Gastroesophageal sphincter (tissue), 4 donors: ENCODE results near the gene NHLRC3. TPM values are rescaled to one million over a fixed set of nuclear protein-coding genes. Genes with fewer than 3 reads are reported as not detected.

ENCODE experiments used
- ATAC-seq: fragments of 150-250 bp; one replicate; pipeline ENCODE4 v1.9.1; 2016; ENCODE audit warnings: mild to moderate bottlenecking, moderate library complexity
- H3K27ac ChIP-seq, 4 donors: fragments of 200-600 bp; sonication (generic) in 3 of 4; 1 replicate in 3 of 4; 2 replicates in 1 of 4; pipeline ENCODE4 v1.5.1; 2016 to 2019
- H3K27me3 ChIP-seq: fragments of 200-600 bp; sonication (generic); one replicate; pipeline ENCODE4 v1.5.1; 2019
- H3K36me3 ChIP-seq, 2 donors: fragments of 200-600 bp; sonication (generic); one replicate each; pipeline ENCODE4 v1.5.1; 2019; ENCODE audit warnings: control low read depth in 1 of 2
- H3K4me1 ChIP-seq, 3 donors: fragments of 200-600 bp; sonication (generic); 1 replicate in 2 of 3; 2 replicates in 1 of 3; pipeline ENCODE4 v1.5.1; 2016 to 2019; ENCODE audit warnings: control low read depth in 2 of 3
- H3K4me3 ChIP-seq, 2 donors: fragments of 200-600 bp; sonication (generic); one replicate each; pipeline ENCODE4 v1.5.1; 2019; ENCODE audit warnings: mild to moderate bottlenecking in 1 of 2, moderate library complexity in 1 of 2
- H3K9me3 ChIP-seq, 3 donors: fragments of 200-600 bp; sonication (generic); one replicate each; pipeline ENCODE4 v1.5.1; 2017 to 2019; ENCODE audit warnings: control low read depth in 2 of 3
- CTCF ChIP-seq, 4 experiments: fragments of 200-600 bp in 2 of 4; fragments of 450-650 bp in 2 of 4; sonication (generic) in 1 of 4; IDR thresholded peaks; one replicate each; pipeline ENCODE4 v1.5.1; 2017 to 2019; ENCODE audit warnings: antibody characterized with exemption in 4 of 4, mild to moderate bottlenecking in 2 of 4, moderate library complexity in 2 of 4
- EP300 ChIP-seq: sonication (generic); formaldehyde crosslinking; IDR thresholded peaks from one replicate; pipeline ENCODE4 v1.6.1; 2017; ENCODE audit warnings: antibody characterized with exemption, mild to moderate bottlenecking
- POLR2A ChIP-seq, 2 donors: fragments of 450-650 bp; IDR thresholded peaks; one replicate each; pipeline ENCODE4 v1.6.1; 2017; ENCODE audit warnings: antibody characterized with exemption in 2 of 2, mild to moderate bottlenecking in 2 of 2, moderate library complexity in 1 of 2
- POLR2AphosphoS5 ChIP-seq: sonication (generic); formaldehyde crosslinking; IDR thresholded peaks from one replicate; pipeline ENCODE4 v1.6.1; 2017; ENCODE audit warnings: antibody characterized with exemption
- WGBS, 2 donors: methylation state at CpG; one replicate each; pipeline ENCODE4 v1.1.5; 2018; ENCODE audit warnings: low coverage in 1 of 2; 5-methylcytosine and 5-hydroxymethylcytosine counted together
- total RNA-seq, 4 donors: library from RNA; depleted of rRNA; stranded (reverse); fragments of >200 nt; gene quantifications; one replicate each; pipeline ENCODE4 v1.1.0, GENCODE V29; 2016

NHLRC3 gene
- total RNA-seq, 4 donors from 2014 or later: 9.9 to 20.1 (median 14.5) TPM

- 65 to 70% methylated on average over 7 of the region's 7 CpGs for WGBS, 2 donors
- ATAC-seq: no peak
- H3K27ac ChIP-seq: no peak overlapping the region
- H3K4me3 ChIP-seq: no peak overlapping the region
- peaks cover 0 to 93% of the 10 kb centered on the region in 2 donors for H3K36me3 ChIP-seq
- H3K9me3 ChIP-seq: no peaks in the 10 kb centered on the region
- H3K27me3 ChIP-seq: no peaks in the 10 kb centered on the region
- TF ChIP-seq POLR2AphosphoS5 (no peak), EP300 (no peak), CTCF (IDR thresholded peaks at IDR 0.05) (no peak), POLR2A (IDR thresholded peaks at IDR 0.05) (no peak)
- H3K4me1 ChIP-seq: no peaks in the 10 kb centered on the region
Observed at GRCh38 chr13:39012608-39013007, 25.6 kb upstream of the NHLRC3 start.

GRCh38 chr13:39013462-39013861, 24.8 kb upstream of the NHLRC3 start:
- Histone ChIP-seq H3K4me1 (no peaks in the 10 kb centered on the region), H3K9me3 (no peaks in the 10 kb centered on the region), H3K4me3 (no peak overlapping the region), H3K36me3 (peaks cover 0 to 96% of the 10 kb centered on the region in 2 donors), H3K27ac (no peak overlapping the region), H3K27me3 (no peaks in the 10 kb centered on the region)
- no peak for ATAC-seq
- 80 to 88% methylated on average over 5 of the region's 5 CpGs for WGBS, 2 donors
- TF ChIP-seq CTCF (IDR thresholded peaks at IDR 0.05) (no peak), POLR2AphosphoS5 (no peak), EP300 (no peak), POLR2A (IDR thresholded peaks at IDR 0.05) (no peak)

GRCh38 chr13:39016087-39016486, 22.2 kb upstream of the NHLRC3 start:
- Histone ChIP-seq H3K9me3 (no peaks in the 10 kb centered on the region), H3K27me3 (no peaks in the 10 kb centered on the region), H3K4me3 (no peak overlapping the region), H3K27ac (no peak overlapping the region), H3K4me1 (no peaks in the 10 kb centered on the region), H3K36me3 (peaks cover 0 to 77% of the 10 kb centered on the region in 2 donors)
- TF ChIP-seq POLR2A (IDR thresholded peaks at IDR 0.05): no peak
- no peak for TF ChIP-seq EP300
- TF ChIP-seq POLR2AphosphoS5: no peak
- TF ChIP-seq CTCF (IDR thresholded peaks at IDR 0.05): no peak
- ATAC-seq: no peak
- 76 to 78% methylated on average over 1 of the region's 1 CpG for WGBS, 2 donors

- no peak overlapping the region for H3K4me3 ChIP-seq
- no peak for ATAC-seq
- no peak overlapping the region for H3K27ac ChIP-seq
- peaks cover 0 to 77% of the 10 kb centered on the region in 2 donors for H3K36me3 ChIP-seq
- H3K27me3 ChIP-seq: no peaks in the 10 kb centered on the region
- no peaks in the 10 kb centered on the region for H3K9me3 ChIP-seq
- H3K4me1 ChIP-seq: no peaks in the 10 kb centered on the region
- TF ChIP-seq EP300: no peak
- TF ChIP-seq POLR2AphosphoS5: no peak
- no peak for TF ChIP-seq CTCF (IDR thresholded peaks at IDR 0.05)
- no peak for TF ChIP-seq POLR2A (IDR thresholded peaks at IDR 0.05)
- 19 to 25% methylated on average over 2 of the region's 2 CpGs for WGBS, 2 donors
Observed at GRCh38 chr13:39016787-39017186, 21.5 kb upstream of the NHLRC3 start.

GRCh38 chr13:39020853-39021462, 17.3 kb upstream of the NHLRC3 start:
- Histone ChIP-seq H3K27ac (no peak overlapping the region), H3K27me3 (no peaks in the 10 kb centered on the region), H3K4me3 (no peak overlapping the region), H3K4me1 (no peaks in the 10 kb centered on the region), H3K36me3 (peaks cover under 1 to 78% of the 10 kb centered on the region in 2 donors), H3K9me3 (no peaks in the 10 kb centered on the region)
- WGBS, 2 donors: 71 to 77% methylated on average over 3 to 4 of the region's 4 CpGs
- TF ChIP-seq POLR2AphosphoS5: no peak
- TF ChIP-seq EP300: no peak
- no peak for TF ChIP-seq CTCF (IDR thresholded peaks at IDR 0.05)
- TF ChIP-seq POLR2A (IDR thresholded peaks at IDR 0.05): no peak
- no peak for ATAC-seq
